Left lung (tissue), 10 donors: ENCODE results near the gene CGB2. TPM values are rescaled to one million over a fixed set of nuclear protein-coding genes. Genes with fewer than 3 reads are reported as not detected.
"Not testable (repeated sequence)": the region's sequence is repeated elsewhere in the genome, so short reads cannot be mapped to it uniquely, and the experiment has no call there.

ENCODE experiments used
- ATAC-seq: fragments of 200-7000 bp; cut with Tn5 transposase; one replicate; pipeline ENCODE4 v1.9.1; 2020; ENCODE audit warnings: moderate library complexity
- DNase-seq, 4 donors: peaks; one replicate each; pipeline ENCODE4 v3.0.0-alpha.2; 2013 to 2020
- H3K27ac ChIP-seq, 2 donors: fragments of 200-600 bp; sonication (generic) in 1 of 2; one replicate each; pipeline versions ENCODE4 v1.5.0 to v1.8.0; 2020 to 2021
- H3K27me3 ChIP-seq, 2 donors: fragments of 200-600 bp; sonication (generic) in 1 of 2; one replicate each; pipeline versions ENCODE4 v1.5.0 to v1.8.0; 2020 to 2021
- H3K36me3 ChIP-seq, 2 donors: fragments of 200-600 bp; sonication (generic) in 1 of 2; one replicate each; pipeline versions ENCODE4 v1.5.0 to v1.8.0; 2020 to 2021
- H3K4me1 ChIP-seq, 2 donors: fragments of 200-600 bp; one replicate each; pipeline ENCODE4 v1.8.0; 2021
- H3K4me3 ChIP-seq, 2 donors: fragments of 200-600 bp; sonication (generic) in 1 of 2; one replicate each; pipeline versions ENCODE4 v1.5.0 to v1.8.0; 2020 to 2021; ENCODE audit warnings: mild to moderate bottlenecking in 1 of 2
- H3K9me3 ChIP-seq, 2 donors: fragments of 200-600 bp; sonication (generic) in 1 of 2; one replicate each; pipeline versions ENCODE4 v1.5.0 to v1.8.0; 2020 to 2021
- intact Hi-C, 2 donors: fragments of 100-400 bp; cut with DNase I; formaldehyde crosslinking; loops; one replicate each; pipeline versions ENCODE4 v1.11.2 to v1.14.2; 2022
- microRNA-seq, 2 donors: library from miRNA; unstranded; fragments of <30 nt; microRNA quantifications; one replicate each; pipeline ENCODE4, GENCODE V29; 2019
- polyA plus RNA-seq, 6 donors: library from polyadenylated mRNA; unstranded; fragments of 120-200 nt; gene quantifications; one replicate each; pipeline ENCODE4 v1.2.1, GENCODE V29; 2013; ENCODE audit not compliant: insufficient read length in 6 of 6
- total RNA-seq, 2 donors: library from RNA; stranded (reverse); fragmentation: NEBNext Ultra II Directional; extraction: Animal tissue kit (Norgen Biotek cat#: 25700); gene quantifications; one replicate each; pipeline ENCODE4 v1.2.1, GENCODE V29; 2021
- TF ChIP-seq, protein P1 (sequence below), 2 donors: fragments of 200-600 bp; sonication (generic) in 1 of 2; IDR thresholded peaks; one replicate each; pipeline versions ENCODE4 v1.5.0 to v1.8.0; 2021; ENCODE audit warnings: antibody characterized with exemption in 2 of 2
- donor health status: DM: no; HTN: yes; CAD: no.
- donor health status: DM: no; HTN: no; CAD: no.

The CGB2 gene
- total and polyA plus RNA-seq, 8 donors: not detected

DNA sequence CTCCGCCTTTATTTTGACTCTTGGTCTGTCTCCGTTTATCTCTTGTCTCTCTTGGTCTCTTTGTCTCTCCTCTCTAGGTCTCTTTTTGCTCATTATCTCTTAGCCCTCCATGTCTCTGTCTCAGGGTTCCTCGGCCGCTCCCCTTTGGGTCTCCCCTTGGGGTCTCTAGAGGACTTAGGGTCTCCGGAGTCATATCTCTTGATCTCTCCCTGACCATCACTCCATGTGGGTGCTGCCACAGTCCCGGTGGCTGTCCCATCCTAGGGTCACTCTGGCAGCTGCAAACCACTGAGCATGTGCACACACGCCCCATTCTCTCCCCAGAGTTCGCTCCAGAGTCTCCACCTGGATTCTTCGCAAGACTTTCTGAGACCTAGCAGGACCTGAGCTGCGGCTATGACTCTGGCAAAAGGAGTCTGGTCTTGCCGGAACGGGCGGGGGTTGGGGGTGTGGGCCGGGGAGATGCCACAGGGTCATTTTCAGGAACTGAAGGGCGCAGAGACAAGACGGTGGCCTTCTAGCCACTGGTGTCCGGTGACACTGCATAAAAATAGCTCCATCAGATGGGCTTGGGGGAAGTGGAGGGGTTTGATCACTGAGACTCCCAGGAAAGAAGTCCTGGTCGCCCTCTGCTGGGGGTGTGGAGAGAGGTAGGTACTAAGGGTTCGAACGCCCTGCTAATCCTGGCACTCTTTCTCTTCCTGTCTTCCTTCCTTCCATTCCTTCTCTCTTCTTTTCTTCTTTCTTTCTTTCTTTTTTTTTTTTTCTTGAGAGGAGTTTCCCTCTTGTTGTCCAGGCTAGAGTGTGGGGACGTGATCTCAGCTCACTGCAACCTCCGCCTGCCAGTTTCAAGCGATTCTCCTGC is 42.1 kb downstream of the CGB2 start:
- intact Hi-C loops: no loop called here
- TF ChIP-seq, protein P1, sequence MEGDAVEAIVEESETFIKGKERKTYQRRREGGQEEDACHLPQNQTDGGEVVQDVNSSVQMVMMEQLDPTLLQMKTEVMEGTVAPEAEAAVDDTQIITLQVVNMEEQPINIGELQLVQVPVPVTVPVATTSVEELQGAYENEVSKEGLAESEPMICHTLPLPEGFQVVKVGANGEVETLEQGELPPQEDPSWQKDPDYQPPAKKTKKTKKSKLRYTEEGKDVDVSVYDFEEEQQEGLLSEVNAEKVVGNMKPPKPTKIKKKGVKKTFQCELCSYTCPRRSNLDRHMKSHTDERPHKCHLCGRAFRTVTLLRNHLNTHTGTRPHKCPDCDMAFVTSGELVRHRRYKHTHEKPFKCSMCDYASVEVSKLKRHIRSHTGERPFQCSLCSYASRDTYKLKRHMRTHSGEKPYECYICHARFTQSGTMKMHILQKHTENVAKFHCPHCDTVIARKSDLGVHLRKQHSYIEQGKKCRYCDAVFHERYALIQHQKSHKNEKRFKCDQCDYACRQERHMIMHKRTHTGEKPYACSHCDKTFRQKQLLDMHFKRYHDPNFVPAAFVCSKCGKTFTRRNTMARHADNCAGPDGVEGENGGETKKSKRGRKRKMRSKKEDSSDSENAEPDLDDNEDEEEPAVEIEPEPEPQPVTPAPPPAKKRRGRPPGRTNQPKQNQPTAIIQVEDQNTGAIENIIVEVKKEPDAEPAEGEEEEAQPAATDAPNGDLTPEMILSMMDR (IDR thresholded peaks at IDR 0.05): no peak
- Histone ChIP-seq H3K27me3 (peaks cover 32 to 58% of the 10 kb centered on the region in 2 donors), H3K4me3 (no peak overlapping the region), H3K4me1 (peaks cover 0 to 10% of the 10 kb centered on the region in 2 donors), H3K9me3 (no peaks in the 10 kb centered on the region), H3K27ac (no peak overlapping the region), H3K36me3 (no peaks in the 10 kb centered on the region)
- no peak for DNase-seq
- no peak for ATAC-seq

DNA sequence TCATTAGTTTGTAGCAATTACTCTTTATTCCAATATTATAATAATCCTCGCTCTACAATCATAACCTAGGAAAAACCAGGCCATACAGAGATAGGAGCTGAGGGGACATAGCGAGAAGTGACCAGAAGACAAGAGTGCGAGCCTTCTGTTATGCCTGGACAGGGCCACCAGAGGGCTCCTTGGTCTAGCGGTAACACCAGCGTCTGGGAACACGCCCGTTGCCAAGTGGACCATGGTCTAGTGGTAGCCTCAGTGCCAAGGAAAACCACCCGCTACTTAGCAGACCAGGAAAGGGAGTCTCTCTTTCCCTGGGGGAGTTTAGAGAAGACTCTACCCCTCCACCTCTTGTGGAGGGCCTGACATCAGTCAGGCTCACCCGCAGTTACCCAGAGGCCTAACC is 43.2 kb downstream of the CGB2 start:
- peak in 2 of 4 donors; percentile 58 to 67 for DNase-seq
- TF ChIP-seq, protein P1 (IDR thresholded peaks at IDR 0.05): peak; percentile 62 to 69
- intact Hi-C loops, H3K27ac ChIP-seq, H3K36me3 ChIP-seq, H3K4me3 ChIP-seq, H3K9me3 ChIP-seq: not testable (repeated sequence)
- peaks cover 0 to 10% of the 10 kb centered on the region in 2 donors for H3K4me1 ChIP-seq
- ATAC-seq: peak; percentile 54
- peaks cover 32 to 48% of the 10 kb centered on the region in 2 donors for H3K27me3 ChIP-seq

DNA sequence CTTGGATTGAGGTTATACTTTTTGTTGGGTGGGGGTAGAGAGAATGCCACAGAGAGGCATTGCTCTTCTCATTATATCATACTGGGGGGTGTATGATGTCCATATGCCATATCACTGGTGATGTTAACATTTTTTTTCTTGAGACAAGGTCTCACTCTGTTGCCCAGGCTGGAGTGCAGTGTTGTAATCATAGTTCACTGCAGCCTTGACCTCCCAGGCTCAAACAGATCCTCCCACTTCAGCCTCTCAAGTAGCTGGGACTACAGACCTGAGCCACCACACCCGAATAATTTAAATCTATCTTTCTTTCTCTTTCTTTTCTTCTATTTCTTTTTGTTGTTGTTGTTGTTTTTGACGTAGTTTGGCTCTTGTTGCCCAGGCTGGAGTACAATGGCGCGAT is 48.7 kb downstream of the CGB2 start:
- intact Hi-C loops: no loop called here
- no peaks in the 10 kb centered on the region for H3K9me3 ChIP-seq
- peaks cover 0 to 5% of the 10 kb centered on the region in 2 donors for H3K4me1 ChIP-seq
- H3K27ac ChIP-seq: no peak overlapping the region
- ATAC-seq: no peak
- no peak overlapping the region for H3K4me3 ChIP-seq
- no peaks in the 10 kb centered on the region for H3K27me3 ChIP-seq
- H3K36me3 ChIP-seq: no peaks in the 10 kb centered on the region
- TF ChIP-seq, protein P1 (IDR thresholded peaks at IDR 0.05): no peak
- DNase-seq: no peak

DNA sequence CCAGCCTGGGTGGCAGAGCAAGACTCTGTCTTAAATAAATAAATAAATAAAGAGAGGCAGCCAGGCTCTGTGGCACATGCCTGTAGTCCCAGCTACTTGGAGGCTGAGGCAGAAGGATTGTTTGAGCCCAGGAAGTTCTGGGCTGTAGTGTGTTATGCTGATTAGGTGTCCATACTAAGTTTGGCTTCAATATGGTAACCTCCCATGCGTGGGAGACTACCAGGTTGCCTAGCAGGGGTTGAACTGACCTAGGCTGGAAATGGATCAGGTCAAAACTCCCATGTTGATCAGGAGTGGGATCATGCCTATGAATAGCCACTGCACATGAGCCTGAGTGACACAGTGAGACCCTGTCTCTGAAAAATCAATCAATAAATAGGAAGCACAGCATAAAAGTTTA is 49.6 kb downstream of the CGB2 start:
- TF ChIP-seq, protein P1 (IDR thresholded peaks at IDR 0.05): no peak
- H3K27ac ChIP-seq: no peak overlapping the region
- no peaks in the 10 kb centered on the region for H3K9me3 ChIP-seq
- no peak for DNase-seq
- ATAC-seq: no peak
- H3K27me3 ChIP-seq: no peaks in the 10 kb centered on the region
- no peak overlapping the region for H3K4me3 ChIP-seq
- no peaks in the 10 kb centered on the region for H3K36me3 ChIP-seq
- H3K4me1 ChIP-seq: peaks cover 4 to 10% of the 10 kb centered on the region in 2 donors
- intact Hi-C loops: no loop called here

Small RNAs within 50 kb of the gene (microRNA-seq; reads per million reads assigned to microRNA genes)
- 0 to 0.14 reads per million in 2 donors for gene MIR6798

Other genes starting within 250 kb of the CGB2 start
- 10 to 100 TPM; 68.5 to 87.5 TPM for gene BCAT2, start 220.9 kb upstream of the CGB2 start, total RNA-seq
- 10 to 100 TPM; 37.0 to 50.1 (median 42.2) TPM for gene BCAT2, start 220.9 kb upstream of the CGB2 start, polyA plus RNA-seq
- 10 to 100 TPM; 10.1 to 20.3 TPM for gene HSD17B14, start 195.4 kb upstream of the CGB2 start, total RNA-seq
- 10 to 100 TPM in 1 of 6 donors, 1 to 10 TPM in 5; 6.7 to 10.9 (median 8.6) TPM for gene HSD17B14, start 195.4 kb upstream of the CGB2 start, polyA plus RNA-seq
- 10 to 100 TPM; 21.0 to 37.3 TPM for gene PLEKHA4, start 163.3 kb upstream of the CGB2 start, total RNA-seq
- 10 to 100 TPM; 14.4 to 21.1 (median 17.4) TPM for gene PLEKHA4, start 163.3 kb upstream of the CGB2 start, polyA plus RNA-seq
- 10 to 100 TPM; 68.4 to 74.8 TPM for gene PPP1R15A, start 159.5 kb upstream of the CGB2 start, total RNA-seq
- gene PPP1R15A, start 159.5 kb upstream of the CGB2 start, polyA plus RNA-seq: 100 to 1,000 TPM in 1 of 6 donors, 10 to 100 TPM in 5; 36.3 to 110 (median 58.4) TPM
- 1 to 10 TPM in 1 of 2 donors, under 1 TPM in 1; 0.89 to 1.2 TPM for gene TULP2, start 133.1 kb upstream of the CGB2 start, total RNA-seq
- 1 to 10 TPM in 3 of 6 donors, under 1 TPM in 3; 0.72 to 1.4 (median 1.1) TPM for gene TULP2, start 133.1 kb upstream of the CGB2 start, polyA plus RNA-seq
- gene NUCB1, start 131.6 kb upstream of the CGB2 start, total RNA-seq: 100 to 1,000 TPM; 286 to 331 TPM
- 100 to 1,000 TPM; 171 to 210 (median 192) TPM for gene NUCB1, start 131.6 kb upstream of the CGB2 start, polyA plus RNA-seq
- gene DHDH, start 98.2 kb upstream of the CGB2 start, total RNA-seq: 1 to 10 TPM; 3.3 to 4.1 TPM
- 1 to 10 TPM in 5 of 6 donors, under 1 TPM in 1; 0.86 to 2.4 (median 1.8) TPM for gene DHDH, start 98.2 kb upstream of the CGB2 start, polyA plus RNA-seq
- gene BAX, start 77.0 kb upstream of the CGB2 start, total RNA-seq: 100 to 1,000 TPM; 130 to 141 TPM
- 10 to 100 TPM; 47.7 to 69.7 (median 60.8) TPM for gene BAX, start 77.0 kb upstream of the CGB2 start, polyA plus RNA-seq
- 1,000 to 10,000 TPM; 8,739 to 9,329 TPM for gene FTL, start 66.6 kb upstream of the CGB2 start, total RNA-seq
- 1,000 to 10,000 TPM; 1,119 to 1,450 (median 1,279) TPM for gene FTL, start 66.6 kb upstream of the CGB2 start, polyA plus RNA-seq
- gene GYS1, start 38.6 kb upstream of the CGB2 start, total RNA-seq: 10 to 100 TPM; 42.5 to 49.0 TPM
- 10 to 100 TPM; 45.2 to 56.3 (median 50.0) TPM for gene GYS1, start 38.6 kb upstream of the CGB2 start, polyA plus RNA-seq
- gene RUVBL2, start 38.0 kb upstream of the CGB2 start, total RNA-seq: 10 to 100 TPM; 46.6 to 66.6 TPM
- gene RUVBL2, start 38.0 kb upstream of the CGB2 start, polyA plus RNA-seq: 10 to 100 TPM; 67.9 to 83.7 (median 76.8) TPM
- gene LHB, start 14.8 kb upstream of the CGB2 start, total RNA-seq: not detected
- under 1 TPM in 2 of 6 donors, not detected in 4; 0.31 to 0.57 TPM for gene LHB, start 14.8 kb upstream of the CGB2 start, polyA plus RNA-seq
- gene CGB3, start 7.6 kb upstream of the CGB2 start, total RNA-seq: not detected
- gene CGB3, start 7.6 kb upstream of the CGB2 start, polyA plus RNA-seq: under 1 TPM in 1 of 6 donors, not detected in 5; 0.81 TPM
- not detected for gene CGB1, start 5.0 kb downstream of the CGB2 start, total RNA-seq
- gene CGB1, start 5.0 kb downstream of the CGB2 start, polyA plus RNA-seq: not detected
- gene CGB5, start 12.0 kb downstream of the CGB2 start, total RNA-seq: under 1 TPM in 1 of 2 donors, not detected in 1; 0.50 TPM
- not detected for gene CGB5, start 12.0 kb downstream of the CGB2 start, polyA plus RNA-seq
- gene CGB8, start 17.2 kb downstream of the CGB2 start, total RNA-seq: not detected
- gene CGB8, start 17.2 kb downstream of the CGB2 start, polyA plus RNA-seq: under 1 TPM in 1 of 6 donors, not detected in 5; 0.89 TPM
- gene CGB7, start 25.9 kb downstream of the CGB2 start, total RNA-seq: under 1 TPM; 0.09 to 0.34 TPM
- under 1 TPM; 0.11 to 0.69 (median 0.18) TPM for gene CGB7, start 25.9 kb downstream of the CGB2 start, polyA plus RNA-seq
- gene NTF4, start 32.9 kb downstream of the CGB2 start, total RNA-seq: 1 to 10 TPM; 2.1 to 6.2 TPM
- 1 to 10 TPM in 2 of 6 donors, under 1 TPM in 4; 0.63 to 1.6 (median 0.78) TPM for gene NTF4, start 32.9 kb downstream of the CGB2 start, polyA plus RNA-seq
- not detected for gene KCNA7, start 40.8 kb downstream of the CGB2 start, total RNA-seq
- under 1 TPM in 5 of 6 donors, not detected in 1; 0.04 to 0.12 (median 0.06) TPM for gene KCNA7, start 40.8 kb downstream of the CGB2 start, polyA plus RNA-seq
- 100 to 1,000 TPM; 161 to 173 TPM for gene SNRNP70, start 53.6 kb downstream of the CGB2 start, total RNA-seq
- 100 to 1,000 TPM; 270 to 371 (median 354) TPM for gene SNRNP70, start 53.6 kb downstream of the CGB2 start, polyA plus RNA-seq
- gene LIN7B, start 82.5 kb downstream of the CGB2 start, total RNA-seq: 1 to 10 TPM; 6.5 to 6.9 TPM
- 10 to 100 TPM in 2 of 6 donors, 1 to 10 TPM in 4; 7.3 to 12.5 (median 9.2) TPM for gene LIN7B, start 82.5 kb downstream of the CGB2 start, polyA plus RNA-seq
- 1 to 10 TPM; 1.7 to 2.1 TPM for gene C19orf73, start 87.3 kb downstream of the CGB2 start, total RNA-seq
- gene C19orf73, start 87.3 kb downstream of the CGB2 start, polyA plus RNA-seq: under 1 TPM in 4 of 6 donors, not detected in 2; 0.23 to 0.51 (median 0.25) TPM
- gene PPFIA3, start 87.7 kb downstream of the CGB2 start, total RNA-seq: 1 to 10 TPM; 6.6 to 7.5 TPM
- gene PPFIA3, start 87.7 kb downstream of the CGB2 start, polyA plus RNA-seq: 1 to 10 TPM; 5.9 to 9.9 (median 7.7) TPM
- 1 to 10 TPM in 1 of 2 donors, under 1 TPM in 1; 0.26 to 1.5 TPM for gene HRC, start 123.5 kb downstream of the CGB2 start, total RNA-seq
- gene HRC, start 123.5 kb downstream of the CGB2 start, polyA plus RNA-seq: 10 to 100 TPM in 4 of 6 donors, 1 to 10 TPM in 2; 8.4 to 16.4 (median 11.1) TPM
- gene TRPM4, start 125.9 kb downstream of the CGB2 start, total RNA-seq: 10 to 100 TPM; 32.5 to 61.7 TPM
- gene TRPM4, start 125.9 kb downstream of the CGB2 start, polyA plus RNA-seq: 10 to 100 TPM; 14.3 to 39.7 (median 26.2) TPM